Panc1 (cell line): ENCODE data around the gene ABCG8. TPM values are rescaled to one million over a fixed set of nuclear protein-coding genes. Genes with fewer than 3 reads are reported as not detected.

Source experiments
- ATAC-seq: fragments of 200-7000 bp; cut with Tn5 transposase; 2 replicates; pipeline ENCODE4 v1.9.1; 2020; ENCODE audit warnings: mild to moderate bottlenecking, moderate library complexity
- BruUV-seq: library from RNA; stranded (reverse); fragments of 400-500 nt; replicated peaks from 2 replicates; lab custom pipeline; 2021; lab: Mats Ljungman, UMichigan
- CTCF ChIA-PET: fragments of 300-600 bp; sonication (Branson Sonifier 250); formaldehyde crosslinking; loops from one replicate; lab custom pipeline; 2022; ENCODE audit warnings: antibody characterized with exemption; lab: Charles Lee
- POLR2A ChIA-PET: fragments of 300-600 bp; sonication (Branson Sonifier 250); formaldehyde crosslinking; loops from one replicate; lab custom pipeline; 2022; ENCODE audit warnings: antibody characterized with exemption; lab: Charles Lee
- DNase-seq: peaks from one replicate; pipeline ENCODE4 v3.0.0-alpha.2; 2010; ENCODE audit warnings: low read depth, low spot score
- H3K27ac ChIP-seq: 2 replicates; pipeline ENCODE4 v1.5.1; 2011; ENCODE audit warnings: mild to moderate bottlenecking, low read length, inconsistent platforms
- H3K27me3 ChIP-seq: fragments of 200-500 bp; sonication (Bioruptor generic); 2 replicates; pipeline ENCODE4 v1.6.0; 2014; ENCODE audit warnings: low read length, inconsistent platforms; ENCODE audit not compliant: control insufficient read depth, insufficient read depth
- H3K36me3 ChIP-seq: fragments of 200-500 bp; sonication (Bioruptor generic); 2 replicates; pipeline ENCODE4 v1.5.1; 2014; ENCODE audit warnings: inconsistent platforms, mild to moderate bottlenecking, low read length, moderate library complexity; ENCODE audit not compliant: control insufficient read depth, insufficient read depth
- H3K4me1 ChIP-seq: 2 replicates; pipeline ENCODE4 v1.5.1; 2011; ENCODE audit warnings: inconsistent platforms, mild to moderate bottlenecking, low read length, moderate library complexity; ENCODE audit not compliant: control insufficient read depth, insufficient read depth
- H3K4me3 ChIP-seq, 2 experiments: 2 replicates each; pipeline ENCODE4 v1.5.1; 2011 to 2012; ENCODE audit warnings: low read depth in 2 of 2, low read length in 2 of 2, mild to moderate bottlenecking in 2 of 2, inconsistent platforms in 1 of 2, moderate library complexity in 1 of 2
- H3K9me3 ChIP-seq: fragments of 200-500 bp; sonication (Bioruptor generic); 2 replicates; pipeline ENCODE4 v1.5.1; 2014; ENCODE audit warnings: low read depth, mild to moderate bottlenecking, inconsistent platforms, low read length, moderate library complexity; ENCODE audit not compliant: control insufficient read depth, insufficient read depth
- CTCF ChIP-seq: fragments of 450-650 bp; IDR thresholded peaks from 2 replicates; pipeline ENCODE4 v1.5.1; 2017; ENCODE audit warnings: mild to moderate bottlenecking
- POLR2AphosphoS5 ChIP-seq: IDR thresholded peaks from 2 replicates; pipeline ENCODE4 v1.6.1; 2012; ENCODE audit warnings: mild to moderate bottlenecking, low read depth, low read length, moderate library complexity
- SIN3A ChIP-seq: IDR thresholded peaks from 2 replicates; pipeline ENCODE4 v1.6.1; 2012; ENCODE audit warnings: low read depth, mild to moderate bottlenecking, low read length, moderate library complexity, borderline replicate concordance; ENCODE audit not compliant: insufficient read depth
- TCF7L2 ChIP-seq: IDR thresholded peaks from 2 replicates; pipeline ENCODE4 v1.6.1; 2011; ENCODE audit warnings: mild to moderate bottlenecking, low read depth, low read length, inconsistent platforms
- in situ Hi-C: cut with HindIII; loops from 2 replicates; pipeline ENCODE4 v1.10.0; 2016; ENCODE audit warnings: low sequenced_read_pairs, low pct_unique_long_range_greater_than_20kb
- intact Hi-C: fragments of 100-400 bp; cut with micrococcal nuclease; formaldehyde crosslinking; loops from one replicate; pipeline ENCODE4 v1.10.0; 2022; ENCODE audit not compliant: unreplicated experiment
- total RNA-seq: library from RNA; stranded (reverse); gene quantifications from one replicate; pipeline ENCODE4 v1.2.1, GENCODE V29; 2021; ENCODE audit not compliant: unreplicated experiment
- TF ChIP-seq, protein P1 (sequence below), 2 experiments: IDR thresholded peaks; 2 replicates each; pipeline ENCODE4 v1.6.1; 2011 to 2012; ENCODE audit warnings: low read depth in 2 of 2, control low read depth in 1 of 2, low read length in 1 of 2, mild to moderate bottlenecking in 1 of 2, moderate library complexity in 1 of 2; ENCODE audit not compliant: insufficient read depth in 1 of 2

Gene ABCG8
- total RNA-seq, 1 experiment from 2014 or later = 0.03 TPM

GRCh38 chr2:43896906-43897305 lies 58.1 kb downstream of the ABCG8 start:
- Histone ChIP-seq H3K36me3 (peaks cover 91% of the 10 kb centered on the region), H3K4me3 (no peak overlapping the region), H3K27me3 (no peaks in the 10 kb centered on the region), H3K27ac (no peak overlapping the region), H3K9me3 (no peaks in the 10 kb centered on the region), H3K4me1 (peaks cover 11% of the 10 kb centered on the region)
- CTCF ChIA-PET = no interaction called here
- BruUV-seq = no TSS peak
- intact Hi-C loops (no loop called here), in situ Hi-C loops (no loop called here)
- no peak for DNase-seq
- no peak for TF ChIP-seq POLR2AphosphoS5
- TF ChIP-seq SIN3A = no peak
- TF ChIP-seq TCF7L2 = no peak
- ATAC-seq = no peak
- POLR2A ChIA-PET = no interaction called here

GRCh38 chr2:43897492-43897891 lies 58.7 kb downstream of the ABCG8 start:
- POLR2A ChIA-PET = no interaction called here
- peaks cover 91% of the 10 kb centered on the region for H3K36me3 ChIP-seq

More at GRCh38 chr2:43897492-43897891, 58.7 kb downstream of the ABCG8 start:
- intact Hi-C loops (no loop called here), in situ Hi-C loops (no loop called here)
- Histone ChIP-seq H3K4me3 (no peak overlapping the region), H3K27me3 (no peaks in the 10 kb centered on the region), H3K27ac (no peak overlapping the region), H3K4me1 (peaks cover 11% of the 10 kb centered on the region), H3K9me3 (no peaks in the 10 kb centered on the region)
- CTCF ChIA-PET = no interaction called here
- TF ChIP-seq POLR2AphosphoS5 (no peak), TCF7L2 (no peak), SIN3A (no peak), CTCF (no peak)
- TF ChIP-seq, protein P1, sequence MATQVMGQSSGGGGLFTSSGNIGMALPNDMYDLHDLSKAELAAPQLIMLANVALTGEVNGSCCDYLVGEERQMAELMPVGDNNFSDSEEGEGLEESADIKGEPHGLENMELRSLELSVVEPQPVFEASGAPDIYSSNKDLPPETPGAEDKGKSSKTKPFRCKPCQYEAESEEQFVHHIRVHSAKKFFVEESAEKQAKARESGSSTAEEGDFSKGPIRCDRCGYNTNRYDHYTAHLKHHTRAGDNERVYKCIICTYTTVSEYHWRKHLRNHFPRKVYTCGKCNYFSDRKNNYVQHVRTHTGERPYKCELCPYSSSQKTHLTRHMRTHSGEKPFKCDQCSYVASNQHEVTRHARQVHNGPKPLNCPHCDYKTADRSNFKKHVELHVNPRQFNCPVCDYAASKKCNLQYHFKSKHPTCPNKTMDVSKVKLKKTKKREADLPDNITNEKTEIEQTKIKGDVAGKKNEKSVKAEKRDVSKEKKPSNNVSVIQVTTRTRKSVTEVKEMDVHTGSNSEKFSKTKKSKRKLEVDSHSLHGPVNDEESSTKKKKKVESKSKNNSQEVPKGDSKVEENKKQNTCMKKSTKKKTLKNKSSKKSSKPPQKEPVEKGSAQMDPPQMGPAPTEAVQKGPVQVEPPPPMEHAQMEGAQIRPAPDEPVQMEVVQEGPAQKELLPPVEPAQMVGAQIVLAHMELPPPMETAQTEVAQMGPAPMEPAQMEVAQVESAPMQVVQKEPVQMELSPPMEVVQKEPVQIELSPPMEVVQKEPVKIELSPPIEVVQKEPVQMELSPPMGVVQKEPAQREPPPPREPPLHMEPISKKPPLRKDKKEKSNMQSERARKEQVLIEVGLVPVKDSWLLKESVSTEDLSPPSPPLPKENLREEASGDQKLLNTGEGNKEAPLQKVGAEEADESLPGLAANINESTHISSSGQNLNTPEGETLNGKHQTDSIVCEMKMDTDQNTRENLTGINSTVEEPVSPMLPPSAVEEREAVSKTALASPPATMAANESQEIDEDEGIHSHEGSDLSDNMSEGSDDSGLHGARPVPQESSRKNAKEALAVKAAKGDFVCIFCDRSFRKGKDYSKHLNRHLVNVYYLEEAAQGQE (IDR thresholded peaks at IDR 0.05; ENCODE audit: insufficient read depth in 1 of 2, low read depth in 2 of 2, low read length in 1 of 2) = no peak
- no TSS peak for BruUV-seq
- ATAC-seq (no peak), DNase-seq (no peak)
